Upper lobe of left lung (tissue), 6 donors: ENCODE measurements around the gene COX8A. TPM values are rescaled to one million over a fixed set of nuclear protein-coding genes. Genes with fewer than 3 reads are reported as not detected.
A peak's percentile ranks its signal among the peaks of the same experiment; 100 is the strongest.
"Not testable (repeated sequence)": the region's sequence is repeated elsewhere in the genome, so short reads cannot be mapped to it uniquely, and the experiment has no call there.

ENCODE experiments used
- ATAC-seq, 2 donors: fragments of 200-7000 bp; cut with Tn5 transposase; one replicate each; pipeline ENCODE4 v1.9.1; 2022; ENCODE audit warnings: mild to moderate bottlenecking in 2 of 2, moderate library complexity in 2 of 2; ENCODE audit not compliant: low FRiP score in 2 of 2
- DNase-seq, 2 donors: peaks; one replicate each; pipeline ENCODE4 v3.0.0-alpha.2; 2019 to 2020
- H3K27ac ChIP-seq, 4 donors: fragments of 200-600 bp; sonication (generic); one replicate each; pipeline ENCODE4 v1.5.1; 2016 to 2019
- H3K27me3 ChIP-seq, 4 donors: fragments of 200-600 bp; sonication (generic); one replicate each; pipeline ENCODE4 v1.5.1; 2017 to 2019
- H3K36me3 ChIP-seq, 4 donors: fragments of 200-600 bp; sonication (generic); one replicate each; pipeline ENCODE4 v1.5.1; 2016 to 2019
- H3K4me1 ChIP-seq, 4 donors: fragments of 200-600 bp; sonication (generic); one replicate each; pipeline ENCODE4 v1.5.1; 2018 to 2019
- H3K4me3 ChIP-seq, 4 donors: fragments of 200-600 bp; sonication (generic); one replicate each; pipeline ENCODE4 v1.5.1; 2017 to 2019; ENCODE audit warnings: mild to moderate bottlenecking in 2 of 4, moderate library complexity in 1 of 4
- H3K9me3 ChIP-seq, 4 donors: fragments of 200-600 bp; sonication (generic); one replicate each; pipeline ENCODE4 v1.5.1; 2018 to 2019
- EP300 ChIP-seq, 4 donors: sonication (generic); formaldehyde crosslinking; IDR thresholded peaks; one replicate each; pipeline ENCODE4 v1.5.1; 2017; ENCODE audit warnings: antibody characterized with exemption in 4 of 4, control low read depth in 2 of 4
- POLR2A ChIP-seq, 4 donors: fragments of 450-650 bp; IDR thresholded peaks; one replicate each; pipeline ENCODE4 v1.5.1; 2016 to 2017; ENCODE audit warnings: antibody characterized with exemption in 4 of 4, mild to moderate bottlenecking in 2 of 4
- POLR2AphosphoS5 ChIP-seq, 2 donors: sonication (generic); formaldehyde crosslinking; IDR thresholded peaks; one replicate each; pipeline ENCODE4 v1.5.1; 2017; ENCODE audit warnings: antibody characterized with exemption in 2 of 2
- WGBS, 2 donors: methylation state at CpG; one replicate each; pipeline ENCODE4 v1.1.5; 2017 to 2018; 5-methylcytosine and 5-hydroxymethylcytosine counted together
- total RNA-seq, 6 donors: library from RNA; depleted of rRNA in 4 of 6; stranded (reverse); fragments of >200 nt in 4 of 6; gene quantifications; one replicate each; pipeline versions ENCODE4 v1.1.0 to v1.2.1, GENCODE V29; 2016 to 2021
- TF ChIP-seq, protein P1 (sequence below), 6 experiments: fragments of 450-650 bp in 4 of 6; fragments of 200-600 bp in 2 of 6; sonication (generic) in 2 of 6; IDR thresholded peaks; one replicate each; pipeline ENCODE4 v1.5.1; 2016 to 2019; ENCODE audit warnings: antibody characterized with exemption in 6 of 6
- donor health status: DM: no; HTN: no; CAD: no; lungs with moderate emphysema.
- donor health status: DM: no; HTN: yes; CAD: no; lungs with severe emphysema.

The COX8A gene
- total RNA-seq, 6 donors from 2014 or later: 184 to 510 (median 271) TPM

DNA sequence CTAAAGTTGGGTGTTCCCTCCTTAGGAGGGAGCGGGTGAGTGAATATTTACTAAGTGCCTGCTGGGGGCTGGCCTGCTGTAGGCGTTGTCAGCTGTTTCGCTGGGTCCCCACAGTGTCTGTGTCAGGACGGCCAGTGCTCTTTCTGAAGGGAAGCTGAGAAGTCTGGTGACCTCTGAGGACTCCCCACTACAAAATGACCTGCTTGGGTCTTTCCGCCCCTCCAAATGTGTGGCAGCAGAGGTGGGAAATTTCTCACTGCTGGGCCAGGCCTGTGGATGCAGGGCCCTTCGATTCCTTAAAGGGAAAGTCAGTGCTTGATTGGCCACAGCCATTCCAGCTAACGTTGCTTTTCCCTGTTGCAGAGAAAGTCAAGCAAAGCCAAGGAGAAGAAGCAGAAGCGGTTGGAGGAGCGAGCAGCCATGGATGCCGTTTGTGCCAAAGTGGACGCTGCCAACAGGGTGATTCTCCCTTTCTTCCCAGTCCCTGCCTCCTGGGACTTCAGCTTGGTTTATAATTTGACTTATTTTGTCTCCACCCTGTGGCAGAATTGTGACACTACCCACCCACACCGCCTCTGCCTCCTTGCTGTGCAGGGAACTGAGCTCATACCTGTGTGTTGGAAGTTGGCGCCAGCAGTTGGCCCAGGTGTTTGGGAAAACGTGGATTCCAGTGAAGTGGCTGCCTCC lies 28.8 kb upstream of the COX8A start:
- ATAC-seq (peak; percentile 80 to 88), DNase-seq (peak in 1 of 2 donors; percentile 65)
- Histone ChIP-seq H3K9me3 (no peaks in the 10 kb centered on the region), H3K36me3 (peaks cover 0 to 18% (median 14%) of the 10 kb centered on the region in 4 donors), H3K4me1 (peaks cover 0 to 11% (median 5%) of the 10 kb centered on the region in 4 donors), H3K4me3 (peak overlapping the region in 1 of 4 donors; percentile 24), H3K27me3 (no peaks in the 10 kb centered on the region), H3K27ac (peak overlapping the region in 3 of 4 donors; percentile 5 to 33 (median 11))
- TF ChIP-seq POLR2AphosphoS5 (IDR thresholded peaks at IDR 0.05): no peak
- TF ChIP-seq, protein P1, sequence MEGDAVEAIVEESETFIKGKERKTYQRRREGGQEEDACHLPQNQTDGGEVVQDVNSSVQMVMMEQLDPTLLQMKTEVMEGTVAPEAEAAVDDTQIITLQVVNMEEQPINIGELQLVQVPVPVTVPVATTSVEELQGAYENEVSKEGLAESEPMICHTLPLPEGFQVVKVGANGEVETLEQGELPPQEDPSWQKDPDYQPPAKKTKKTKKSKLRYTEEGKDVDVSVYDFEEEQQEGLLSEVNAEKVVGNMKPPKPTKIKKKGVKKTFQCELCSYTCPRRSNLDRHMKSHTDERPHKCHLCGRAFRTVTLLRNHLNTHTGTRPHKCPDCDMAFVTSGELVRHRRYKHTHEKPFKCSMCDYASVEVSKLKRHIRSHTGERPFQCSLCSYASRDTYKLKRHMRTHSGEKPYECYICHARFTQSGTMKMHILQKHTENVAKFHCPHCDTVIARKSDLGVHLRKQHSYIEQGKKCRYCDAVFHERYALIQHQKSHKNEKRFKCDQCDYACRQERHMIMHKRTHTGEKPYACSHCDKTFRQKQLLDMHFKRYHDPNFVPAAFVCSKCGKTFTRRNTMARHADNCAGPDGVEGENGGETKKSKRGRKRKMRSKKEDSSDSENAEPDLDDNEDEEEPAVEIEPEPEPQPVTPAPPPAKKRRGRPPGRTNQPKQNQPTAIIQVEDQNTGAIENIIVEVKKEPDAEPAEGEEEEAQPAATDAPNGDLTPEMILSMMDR (IDR thresholded peaks at IDR 0.05): peak; percentile 74 to 88 (median 82)
- WGBS, 2 donors: 32 to 42% methylated on average over 12 to 13 of the region's 14 CpGs

DNA sequence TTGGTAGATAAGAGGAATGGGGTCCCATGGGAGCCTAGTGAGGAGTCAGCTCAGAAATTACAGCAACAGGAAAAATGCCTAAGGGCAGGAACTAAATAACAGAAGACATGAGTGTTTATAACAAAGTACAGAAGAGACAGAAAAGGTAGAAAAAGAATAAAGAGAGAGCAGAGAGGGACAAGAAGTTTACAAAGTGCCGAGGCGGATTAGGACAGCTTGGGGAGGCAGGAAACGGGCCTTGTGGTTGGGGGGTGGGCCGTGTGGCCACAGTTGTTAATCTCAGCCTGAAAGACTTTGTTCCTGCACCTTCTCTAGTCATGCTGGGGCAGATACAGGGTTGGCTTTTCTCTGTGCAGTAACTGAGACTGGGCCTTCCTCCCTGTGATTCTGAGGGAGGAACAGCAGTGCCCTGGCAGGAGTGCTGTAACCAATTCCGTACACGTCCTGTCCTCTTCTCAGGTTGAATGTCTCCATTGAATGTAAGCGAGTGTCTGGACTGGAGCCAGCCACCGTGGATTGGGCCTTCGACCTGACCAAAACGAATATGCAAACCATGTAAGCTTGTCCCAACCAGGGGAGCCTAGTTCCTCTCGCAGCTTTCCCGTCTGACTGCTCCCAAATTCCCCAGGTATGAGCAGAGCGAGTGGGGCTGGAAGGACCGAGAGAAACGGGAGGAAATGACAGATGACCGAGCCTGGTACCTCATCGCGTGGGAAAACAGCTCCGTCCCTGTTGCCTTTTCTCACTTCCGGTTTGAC lies 22.5 kb upstream of the COX8A start:
- Histone ChIP-seq H3K36me3 (peaks cover 4 to 47% (median 35%) of the 10 kb centered on the region in 4 donors), H3K4me3 (no peak overlapping the region), H3K27ac (peak overlapping the region in 1 of 4 donors; percentile 13), H3K9me3 (no peaks in the 10 kb centered on the region), H3K4me1 (no peaks in the 10 kb centered on the region), H3K27me3 (no peaks in the 10 kb centered on the region)
- no peak for DNase-seq
- no peak for ATAC-seq
- TF ChIP-seq POLR2AphosphoS5 (IDR thresholded peaks at IDR 0.05): no peak
- TF ChIP-seq EP300 (IDR thresholded peaks at IDR 0.05): no peak
- no peak for TF ChIP-seq POLR2A (IDR thresholded peaks at IDR 0.05)
- TF ChIP-seq, protein P1 (IDR thresholded peaks at IDR 0.05): no peak
- WGBS, 2 donors: 69 to 72% methylated on average over 20 of the region's 20 CpGs

DNA sequence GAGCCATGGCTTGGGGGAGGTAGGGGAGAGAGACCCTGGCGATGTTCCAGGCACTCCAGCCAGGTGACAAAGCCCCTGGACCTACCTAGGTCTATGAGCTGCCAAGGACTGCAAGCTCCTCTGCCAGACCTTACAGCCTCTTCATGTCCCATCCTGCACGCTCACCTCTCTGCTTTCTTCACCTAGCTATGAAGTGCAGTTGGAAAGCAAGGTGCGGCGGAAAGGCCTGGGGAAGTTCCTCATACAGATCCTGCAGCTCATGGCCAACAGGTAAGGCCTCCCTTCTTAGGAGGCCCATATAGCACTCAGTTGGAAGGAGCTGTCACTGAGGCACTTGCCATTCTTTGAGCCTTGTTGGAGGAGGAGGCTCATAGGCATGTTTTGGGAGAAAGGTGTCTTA lies 21.9 kb upstream of the COX8A start:
- no peak for ATAC-seq
- H3K27me3 ChIP-seq: no peaks in the 10 kb centered on the region
- H3K4me3 ChIP-seq: no peak overlapping the region
- DNase-seq: no peak
- H3K9me3 ChIP-seq: no peaks in the 10 kb centered on the region
- WGBS, 2 donors: 90 to 98% methylated on average over 4 of the region's 4 CpGs
- no peak for TF ChIP-seq POLR2AphosphoS5 (IDR thresholded peaks at IDR 0.05)
- H3K36me3 ChIP-seq: peaks cover 4 to 41% (median 33%) of the 10 kb centered on the region in 4 donors
- no peaks in the 10 kb centered on the region for H3K4me1 ChIP-seq
- no peak overlapping the region for H3K27ac ChIP-seq

DNA sequence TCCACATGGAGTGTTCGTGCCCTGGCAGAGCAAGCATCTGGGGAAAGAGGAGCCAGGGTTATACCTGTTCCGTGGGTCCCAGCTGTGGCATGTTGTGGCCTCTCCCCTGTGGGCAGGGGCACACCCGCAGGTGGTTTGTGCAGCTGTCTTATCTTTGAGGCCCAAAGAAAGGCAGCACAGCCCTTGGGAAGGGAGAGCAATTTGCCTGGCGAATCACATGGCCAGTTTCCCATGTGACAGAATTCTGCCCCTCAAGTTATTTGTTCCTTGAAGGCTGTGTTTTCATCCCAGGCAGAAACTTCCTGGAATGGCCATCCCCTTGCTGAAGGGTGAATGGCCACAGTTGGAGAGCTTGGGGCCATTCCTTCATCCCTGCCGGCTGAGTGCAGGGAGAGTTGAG lies 16.4 kb upstream of the COX8A start:
- Histone ChIP-seq H3K27ac (no peak overlapping the region), H3K36me3 (peaks cover 0 to 34% (median 26%) of the 10 kb centered on the region in 4 donors), H3K27me3 (no peaks in the 10 kb centered on the region), H3K4me3 (no peak overlapping the region), H3K9me3 (no peaks in the 10 kb centered on the region), H3K4me1 (peaks cover 0 to 8% (median 5%) of the 10 kb centered on the region in 4 donors)
- 90 to 100% methylated on average over 2 to 3 of the region's 5 CpGs for WGBS, 2 donors
- TF ChIP-seq, protein P1 (IDR thresholded peaks at IDR 0.05): no peak
- TF ChIP-seq POLR2A (IDR thresholded peaks at IDR 0.05) (no peak), POLR2AphosphoS5 (IDR thresholded peaks at IDR 0.05) (no peak), EP300 (IDR thresholded peaks at IDR 0.05) (no peak)
- ATAC-seq (no peak), DNase-seq (no peak)

DNA sequence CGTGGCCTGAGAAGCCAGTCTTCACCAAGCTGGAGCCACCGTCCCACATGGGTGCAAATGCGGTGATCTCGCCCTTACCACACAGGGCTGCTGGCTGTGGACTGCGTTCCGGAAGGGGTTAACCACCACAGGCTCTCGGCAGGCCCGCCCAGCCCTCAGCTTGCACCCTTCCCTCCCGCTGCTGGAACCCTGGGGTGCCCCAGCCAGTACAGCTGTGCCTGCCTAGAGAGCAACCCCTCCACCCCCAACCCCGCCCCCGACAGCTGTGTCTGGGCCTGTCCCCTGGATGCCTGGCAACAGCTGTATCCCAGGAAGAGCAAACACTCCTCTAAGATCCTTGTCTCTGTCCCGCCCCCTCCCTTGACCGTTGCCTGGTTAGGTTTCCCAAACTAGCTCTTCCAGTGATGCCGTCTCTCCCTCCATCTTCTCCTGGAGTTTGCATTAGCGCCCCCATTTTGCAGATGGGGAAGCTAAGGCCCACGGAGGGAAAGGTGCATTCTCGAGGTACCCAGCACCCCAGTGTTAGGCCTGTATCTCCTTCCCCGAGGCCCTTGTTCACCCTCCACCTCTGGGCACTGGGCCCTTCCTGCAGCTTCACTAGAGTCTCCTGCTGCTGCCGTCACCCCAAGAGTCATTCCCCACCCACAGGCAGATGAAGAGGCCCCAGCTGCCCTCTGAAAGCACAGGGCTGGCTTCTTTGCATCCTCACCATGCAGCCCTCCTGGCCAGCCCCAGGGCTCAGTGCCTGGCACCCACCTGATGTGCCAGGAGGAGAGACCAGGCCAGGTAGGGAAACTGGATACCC lies 12.6 kb upstream of the COX8A start:
- peak in 1 of 2 donors; percentile 72 for DNase-seq
- Histone ChIP-seq H3K4me1 (peaks cover 0 to 8% (median 5%) of the 10 kb centered on the region in 4 donors), H3K27me3 (no peaks in the 10 kb centered on the region), H3K27ac (no peak overlapping the region), H3K9me3 (no peaks in the 10 kb centered on the region), H3K4me3 (no peak overlapping the region), H3K36me3 (no peaks in the 10 kb centered on the region)
- whole genome bisulfite sequencing, 2 donors: 26 to 46% methylated on average over 8 to 18 of the region's 19 CpGs
- TF ChIP-seq EP300 (IDR thresholded peaks at IDR 0.05) (no peak), POLR2AphosphoS5 (IDR thresholded peaks at IDR 0.05) (no peak), POLR2A (IDR thresholded peaks at IDR 0.05) (no peak)
- TF ChIP-seq, protein P1 (IDR thresholded peaks at IDR 0.05): no peak
- peak; percentile 20 to 50 for ATAC-seq

DNA sequence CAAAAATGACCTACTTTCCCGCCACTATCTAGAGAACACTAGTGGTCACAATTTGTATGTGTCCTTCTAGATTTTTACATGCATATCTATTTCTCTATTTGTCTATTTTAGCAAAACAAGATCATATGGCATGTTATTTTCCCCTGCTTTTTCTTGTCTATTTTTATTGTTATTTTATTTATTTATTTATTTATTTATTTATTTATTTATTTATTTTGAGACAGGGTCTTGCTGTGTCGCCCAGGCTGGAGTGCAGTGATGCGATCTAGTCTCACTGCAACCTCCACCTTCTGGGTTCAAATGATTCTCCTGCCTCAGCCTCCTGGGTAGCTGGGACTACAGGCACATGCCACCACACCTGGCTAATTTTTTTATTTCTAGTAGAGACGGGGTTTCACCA lies 10.5 kb upstream of the COX8A start:
- not testable (repeated sequence) for H3K27ac ChIP-seq, H3K36me3 ChIP-seq, H3K9me3 ChIP-seq, H3K4me3 ChIP-seq, DNase-seq, H3K27me3 ChIP-seq, H3K4me1 ChIP-seq, ATAC-seq
- 90 to 93% methylated on average over 4 of the region's 4 CpGs for WGBS, 2 donors
